GM19035 (cell line): ENCODE results near the gene MYLK3.

Experiments
- ATAC-seq: cut with Tn5 transposase; IDR thresholded peaks from one replicate; pipeline ENCODE4 v1.9.1; 2021; ENCODE audit not compliant: unreplicated experiment

MYLK3 gene

GRCh38 chr16:46728806-46729205 lies 19.3 kb downstream of the MYLK3 start:
- ATAC-seq, result no peak

- ATAC-seq, result no peak
Observed at GRCh38 chr16:46727630-46728029, 20.5 kb downstream of the MYLK3 start.

GRCh38 chr16:46727184-46727583 lies 21.0 kb downstream of the MYLK3 start:
- no peak for ATAC-seq

- ATAC-seq, result no peak
Observed at GRCh38 chr16:46721885-46722284, 26.3 kb downstream of the MYLK3 start.

- ATAC-seq, result no peak
Observed at GRCh38 chr16:46720619-46721018, 27.5 kb downstream of the MYLK3 start.

- no peak for ATAC-seq
Observed at GRCh38 chr16:46719528-46719927, 28.6 kb downstream of the MYLK3 start.

GRCh38 chr16:46718214-46718613 lies 29.9 kb downstream of the MYLK3 start:
- no peak for ATAC-seq

- ATAC-seq, result no peak
Observed at GRCh38 chr16:46717692-46718091, 30.5 kb downstream of the MYLK3 start.

- no peak for ATAC-seq
Observed at GRCh38 chr16:46715769-46716305, 32.3 kb downstream of the MYLK3 start.

GRCh38 chr16:46714797-46715591 lies 33.1 kb downstream of the MYLK3 start:
- no peak for ATAC-seq

GRCh38 chr16:46713634-46714033 lies 34.5 kb downstream of the MYLK3 start:
- no peak for ATAC-seq

GRCh38 chr16:46712911-46713310 lies 35.2 kb downstream of the MYLK3 start:
- ATAC-seq, result no peak

GRCh38 chr16:46711106-46712058 lies 36.8 kb downstream of the MYLK3 start:
- ATAC-seq, result no peak

GRCh38 chr16:46709469-46710005 lies 38.6 kb downstream of the MYLK3 start:
- no peak for ATAC-seq

GRCh38 chr16:46706642-46707041 lies 41.5 kb downstream of the MYLK3 start:
- ATAC-seq, result no peak

- no peak for ATAC-seq
Observed at GRCh38 chr16:46702030-46702429, 46.1 kb downstream of the MYLK3 start.

- ATAC-seq, result no peak
Observed at GRCh38 chr16:46701615-46702014, 46.5 kb downstream of the MYLK3 start.

- no peak for ATAC-seq
Observed at GRCh38 chr16:46700048-46700447, 48.1 kb downstream of the MYLK3 start.

- ATAC-seq, result no peak
Observed at GRCh38 chr16:46696957-46697356, 51.2 kb downstream of the MYLK3 start.

GRCh38 chr16:46695937-46696336 lies 52.2 kb downstream of the MYLK3 start:
- no peak for ATAC-seq

GRCh38 chr16:46693598-46693997 lies 54.5 kb downstream of the MYLK3 start:
- ATAC-seq, result no peak
